Umbilical cord (tissue), 2 donors: ENCODE measurements around the gene PDHX. TPM values are rescaled to one million over a fixed set of nuclear protein-coding genes. Genes with fewer than 3 reads are reported as not detected.
"Not testable (repeated sequence)": the region's sequence is repeated elsewhere in the genome, so short reads cannot be mapped to it uniquely, and the experiment has no call there.

Source experiments
- DNase-seq: peaks from one replicate; pipeline ENCODE4 v3.0.0-alpha.2; 2015; ENCODE audit warnings: low spot score
- total RNA-seq: library from RNA; depleted of rRNA; stranded (reverse); fragments of >200 nt; gene quantifications from one replicate; pipeline ENCODE4 v1.2.3, GENCODE V29; 2014; ENCODE audit warnings: low replicate concordance; ENCODE audit not compliant: insufficient read depth

The PDHX gene
- total RNA-seq, 1 donor from 2014 or later = 39.2 TPM

- DNase-seq = no peak
Observed at GRCh38 chr11:35015621-35016387, 99.4 kb downstream of the PDHX start.

DNA sequence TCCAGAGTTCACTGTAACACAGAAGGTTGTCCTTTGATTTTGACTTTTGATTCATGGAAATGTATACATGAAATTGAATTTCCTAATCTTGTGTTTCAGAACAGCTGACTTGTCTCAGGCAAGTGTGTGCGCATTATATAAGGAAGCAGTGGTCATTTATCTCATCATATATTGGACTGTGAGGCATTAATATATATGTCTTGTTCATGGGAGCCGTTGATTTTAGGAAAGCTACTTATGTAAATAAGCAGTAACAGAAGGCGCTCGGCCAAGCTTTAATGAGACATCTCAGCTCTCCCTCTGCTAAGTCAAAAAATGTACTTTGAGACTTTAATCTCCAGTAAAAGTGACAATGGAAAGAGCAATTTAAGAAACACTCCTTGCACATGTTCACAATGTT is 100.5 kb downstream of the PDHX start:
- no peak for DNase-seq

- DNase-seq = no peak
Observed at GRCh38 chr11:35017528-35018342, 101.3 kb downstream of the PDHX start.

GRCh38 chr11:35021589-35021988 is 105.2 kb downstream of the PDHX start:
- no peak for DNase-seq

DNA sequence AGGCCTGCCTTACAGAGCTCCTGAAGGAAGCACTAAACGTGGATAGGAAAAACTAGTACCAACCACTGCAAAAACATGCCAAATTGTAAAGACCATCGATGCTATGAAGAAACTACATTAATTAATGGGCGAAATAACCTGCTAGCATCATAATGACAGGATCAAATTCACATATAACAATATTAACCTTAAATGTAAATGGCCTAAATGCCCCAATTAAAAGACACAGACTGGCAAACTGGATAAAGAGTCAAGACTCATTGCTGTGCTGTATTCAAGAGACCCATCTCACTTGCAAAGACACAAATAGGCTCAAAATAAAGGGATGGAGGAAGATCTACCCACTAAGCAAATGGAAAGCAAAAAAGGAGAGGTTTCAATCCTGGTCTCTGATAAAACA is 107.5 kb downstream of the PDHX start:
- DNase-seq = not testable (repeated sequence)

DNA sequence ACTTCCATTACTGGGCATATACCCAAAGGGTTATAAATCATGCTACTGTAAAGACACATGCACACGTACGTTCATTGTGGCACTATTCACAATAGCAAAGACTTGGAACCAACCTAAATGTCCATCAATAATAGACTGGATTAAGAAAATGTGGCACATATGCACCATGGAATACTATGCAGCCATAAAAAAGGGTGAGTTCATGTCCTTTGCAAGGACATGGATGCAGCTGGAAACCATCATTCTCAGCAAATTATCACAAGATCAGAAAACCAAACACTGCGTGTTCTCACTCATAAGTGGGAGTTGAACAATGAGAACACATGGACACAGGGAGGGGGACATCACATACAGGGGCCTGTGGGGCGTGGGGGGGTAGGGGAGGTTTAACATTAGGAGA is 111.6 kb downstream of the PDHX start:
- DNase-seq = not testable (repeated sequence)

DNA sequence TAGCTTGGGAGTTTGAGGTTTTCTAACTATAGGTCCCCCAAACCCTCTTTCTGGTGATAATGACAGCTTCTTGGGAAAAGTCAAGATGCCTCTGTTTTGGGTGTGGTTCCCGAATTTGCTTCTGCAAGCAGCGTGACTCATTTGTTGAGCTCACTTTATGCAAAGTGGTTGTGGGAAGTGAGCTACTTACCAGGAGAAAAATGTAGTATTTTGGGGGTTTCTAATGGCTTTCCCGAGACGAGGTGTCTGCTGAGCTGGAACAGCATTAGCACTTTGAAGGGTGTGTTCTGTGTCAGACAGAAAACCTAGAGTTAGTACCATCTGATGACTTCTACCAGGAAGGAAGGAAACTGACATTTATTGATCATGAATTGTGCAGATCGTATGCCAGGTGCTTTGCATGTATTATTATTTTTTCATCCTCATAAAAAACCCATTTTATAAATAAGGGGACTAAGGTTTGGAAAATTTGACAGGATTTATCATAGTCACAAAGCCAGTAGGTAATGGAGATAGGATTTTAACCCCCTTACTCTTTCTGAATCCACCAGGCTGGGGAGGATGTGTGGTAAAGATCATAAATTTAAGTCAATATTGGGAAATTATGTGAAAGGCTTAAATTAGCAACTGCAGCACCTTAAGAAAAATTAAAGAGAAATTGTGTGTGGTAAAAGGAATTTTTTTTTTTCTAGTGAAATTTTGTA is 113.7 kb downstream of the PDHX start:
- DNase-seq = no peak

DNA sequence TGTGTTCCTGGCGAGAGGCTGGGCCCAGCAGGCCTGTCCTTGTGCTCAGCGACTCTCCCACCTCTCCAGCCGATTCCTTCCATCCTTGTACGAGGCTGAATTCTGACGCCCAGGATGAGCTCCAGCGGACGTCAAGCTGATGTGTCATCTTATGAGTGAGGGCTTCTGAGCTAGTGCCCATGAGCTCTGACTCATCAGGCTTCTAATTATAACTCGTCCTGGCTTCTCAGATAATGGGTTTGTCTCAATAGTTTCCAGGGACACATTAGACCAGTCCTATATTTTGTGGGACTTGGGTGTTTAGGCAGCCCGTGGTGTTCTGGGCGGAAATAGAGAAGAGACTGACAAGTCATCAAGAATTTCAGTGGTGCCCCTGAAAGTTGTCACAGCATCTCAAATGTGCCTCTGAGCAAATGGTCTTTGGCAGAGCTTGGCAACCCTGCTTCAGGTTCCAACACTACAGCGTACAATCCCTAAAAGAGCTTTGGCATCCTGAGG is 114.3 kb downstream of the PDHX start:
- DNase-seq = peak; percentile 37

DNA sequence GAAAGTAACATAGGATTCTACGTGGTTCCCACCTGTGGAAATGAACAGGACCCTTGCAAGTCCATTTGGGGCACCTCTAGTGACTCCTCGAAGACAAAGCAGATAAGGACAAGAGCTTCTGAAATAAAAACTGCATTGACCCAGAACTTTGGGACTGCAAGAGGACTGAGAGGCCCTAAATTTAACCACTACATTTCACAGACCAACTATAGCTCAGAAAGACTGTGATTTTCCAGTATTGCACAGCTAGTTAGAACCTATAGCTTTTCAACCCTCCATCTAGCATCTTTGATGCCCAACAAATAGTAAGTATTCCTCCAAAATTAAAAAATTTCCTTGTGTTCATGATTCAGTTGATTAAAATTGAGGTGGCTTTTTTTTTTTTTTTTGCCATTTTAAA is 114.9 kb downstream of the PDHX start:
- DNase-seq = no peak

DNA sequence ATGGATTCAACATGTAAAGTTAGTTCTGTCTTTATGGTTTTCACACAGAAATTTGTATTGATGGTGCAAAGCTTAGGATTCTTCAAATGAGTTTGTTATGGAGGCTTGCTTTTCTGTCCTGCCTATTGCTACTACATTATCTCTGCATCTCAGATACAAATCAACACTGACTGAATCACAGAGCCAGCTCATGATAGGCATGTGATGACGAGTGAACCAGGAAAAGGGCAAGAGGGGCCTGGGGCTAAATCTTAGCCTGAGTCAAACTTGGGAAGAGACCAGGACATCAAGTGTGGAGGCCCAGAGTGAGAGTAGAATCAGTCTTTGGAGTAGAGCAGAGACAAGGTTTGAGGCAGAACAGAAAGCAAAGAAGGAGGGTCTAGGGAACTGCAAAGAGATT is 115.4 kb downstream of the PDHX start:
- no peak for DNase-seq

DNA sequence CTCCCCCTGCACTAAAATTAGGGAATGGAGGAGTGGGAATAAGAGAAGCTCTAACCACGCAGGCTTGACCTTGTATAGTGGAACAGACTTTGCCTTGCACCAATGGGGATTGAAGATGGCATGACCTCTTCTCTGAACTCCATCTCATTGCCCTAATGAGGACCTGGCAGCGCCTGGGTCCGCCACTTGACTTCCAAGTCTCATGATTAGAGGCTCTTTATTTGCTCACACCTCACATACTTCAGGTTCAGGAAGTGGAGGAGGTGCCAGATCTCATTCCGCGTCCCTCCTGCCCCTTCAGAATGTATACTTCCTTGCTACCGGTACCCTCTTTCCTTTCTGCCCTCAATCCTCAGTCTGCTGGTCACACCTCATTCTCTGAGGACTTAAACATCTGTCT is 116.6 kb downstream of the PDHX start:
- DNase-seq = no peak

DNA sequence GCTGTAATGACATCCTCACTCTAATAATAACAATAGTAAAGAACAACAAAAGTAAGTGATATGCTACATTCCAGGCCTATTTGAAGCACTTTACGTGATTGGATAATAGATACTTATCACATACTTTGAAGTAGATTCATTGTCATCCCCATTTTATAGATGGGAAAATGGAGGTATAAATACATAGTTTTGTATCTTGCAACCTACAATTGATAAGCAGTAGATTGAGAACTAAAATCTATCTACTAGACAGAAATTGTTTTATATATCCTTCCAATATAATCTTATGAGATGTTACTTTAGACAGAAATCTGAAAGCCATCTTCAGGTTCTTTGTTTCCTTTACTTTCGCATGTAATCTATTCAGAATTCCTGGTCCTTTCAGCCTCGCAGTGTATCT is 118.0 kb downstream of the PDHX start:
- no peak for DNase-seq

DNA sequence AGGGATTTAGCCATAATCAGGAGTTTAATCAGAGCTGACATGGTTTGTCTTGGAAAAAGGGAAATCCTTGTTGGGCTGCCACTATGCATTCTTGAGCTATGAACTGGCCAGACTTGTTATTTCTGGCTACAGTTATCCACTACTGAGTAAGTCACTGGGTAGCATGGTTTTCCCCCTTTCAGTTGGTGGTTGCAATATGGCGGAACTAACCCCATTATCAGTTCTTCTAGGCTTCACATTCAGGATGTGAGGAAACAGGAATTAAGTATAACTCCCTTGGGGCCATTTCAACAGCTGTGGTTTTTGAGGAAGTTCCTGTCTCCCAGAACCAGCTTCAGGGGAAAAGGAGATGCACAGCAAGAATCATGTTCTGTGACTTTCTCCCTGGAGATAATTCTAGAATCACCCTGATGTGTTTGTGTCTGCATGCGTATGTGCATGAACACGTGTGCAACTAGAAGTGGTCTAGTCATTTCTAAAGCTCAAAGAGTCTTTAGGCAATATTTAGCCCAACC is 119.5 kb downstream of the PDHX start:
- peak; percentile 22 for DNase-seq

GRCh38 chr11:35036639-35037038 is 120.2 kb downstream of the PDHX start:
- no peak for DNase-seq

DNA sequence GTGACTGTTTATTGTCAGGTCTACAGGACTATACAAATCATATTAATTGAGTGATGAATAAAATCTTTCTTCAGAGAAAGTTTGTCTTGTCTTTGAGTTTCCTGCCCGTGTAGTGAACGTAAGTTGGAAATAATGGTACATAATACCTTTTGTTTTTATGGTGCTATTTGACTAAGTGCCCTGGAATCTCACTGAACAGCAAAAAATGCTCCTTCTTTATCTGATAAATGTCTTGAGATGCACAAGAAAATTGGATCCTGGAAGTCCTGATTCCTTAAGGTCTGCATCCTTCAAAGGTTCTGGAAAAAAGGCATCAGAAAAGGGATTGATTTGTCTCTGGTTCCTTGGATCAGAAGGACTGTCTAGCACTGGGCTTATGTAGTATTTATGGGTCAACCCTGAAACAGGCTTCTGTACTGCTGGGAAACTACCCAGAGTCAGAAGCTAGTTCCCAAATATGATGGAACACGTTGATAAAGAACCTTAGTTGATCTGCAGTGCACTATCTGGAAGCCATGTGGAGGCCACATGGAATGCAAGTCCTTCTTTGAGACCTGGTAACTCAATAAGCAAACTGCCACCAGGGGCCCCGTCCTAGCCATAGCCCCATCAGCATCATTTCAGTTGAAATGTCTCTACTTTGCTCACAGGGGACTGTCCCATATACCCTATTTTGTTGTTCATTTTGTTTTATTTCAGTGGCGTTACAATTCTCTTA is 122.0 kb downstream of the PDHX start:
- DNase-seq = no peak

DNA sequence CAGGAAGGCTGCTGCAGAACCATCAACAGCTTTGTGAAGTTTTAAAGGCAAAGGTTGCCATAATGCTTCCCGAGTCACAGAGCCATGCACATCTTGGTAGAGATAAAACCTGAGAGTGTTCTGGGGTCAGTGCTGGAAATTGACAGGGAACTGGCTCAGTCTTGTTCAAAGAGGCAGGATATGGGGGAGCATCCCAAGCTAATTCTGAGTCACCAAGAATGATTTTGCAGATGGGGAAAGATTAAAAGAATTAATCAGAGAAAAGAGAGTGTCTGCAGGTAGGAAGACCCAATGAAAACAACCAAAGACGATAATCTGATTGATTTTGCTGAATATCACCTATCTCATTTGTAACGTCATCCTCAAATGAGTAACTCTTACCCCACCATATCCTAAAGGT is 122.7 kb downstream of the PDHX start:
- DNase-seq = no peak

GRCh38 chr11:35040221-35040942 is 124.0 kb downstream of the PDHX start:
- DNase-seq = no peak

DNA sequence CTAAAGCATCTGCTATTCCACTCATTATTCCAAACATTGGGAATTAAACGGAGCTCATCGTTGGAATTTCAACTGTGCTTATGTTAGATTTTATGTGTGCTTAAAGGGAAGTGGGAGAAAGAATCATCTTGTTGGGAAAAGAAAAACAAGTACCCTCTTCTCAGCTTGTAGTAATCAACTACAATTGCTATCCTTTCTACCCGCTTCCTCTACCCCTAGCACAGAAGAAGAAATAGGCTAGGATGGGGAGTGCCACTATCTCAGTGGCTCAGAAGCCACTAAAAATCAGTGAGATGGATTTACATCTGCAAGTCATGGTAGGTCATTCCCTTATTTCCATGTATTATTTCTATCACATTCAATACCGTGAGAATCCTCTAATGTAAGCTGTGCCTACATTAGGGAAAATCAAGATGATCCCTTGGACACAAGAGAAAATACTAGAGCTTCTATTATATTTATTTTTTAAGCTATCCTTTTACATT is 124.7 kb downstream of the PDHX start:
- DNase-seq = no peak

DNA sequence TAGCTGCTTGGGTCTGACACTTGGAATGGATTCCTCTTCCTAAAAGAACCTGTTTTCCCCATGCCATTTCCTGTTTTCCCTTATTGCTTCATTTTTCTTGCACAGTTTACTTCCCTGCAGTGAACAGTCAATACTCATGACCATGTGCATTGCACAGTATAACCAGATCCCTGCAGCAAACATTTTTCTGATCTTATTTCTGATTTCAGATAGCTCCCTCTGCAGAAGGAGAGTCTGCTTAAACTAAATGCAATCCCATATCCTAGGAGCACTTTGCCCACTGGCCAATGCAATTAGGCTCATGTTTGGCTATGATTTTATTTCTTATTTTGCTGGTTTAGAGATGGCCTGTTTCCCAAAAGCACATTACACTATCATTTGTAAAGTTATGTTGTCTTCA is 125.8 kb downstream of the PDHX start:
- DNase-seq = no peak

- DNase-seq = no peak
Observed at GRCh38 chr11:35042913-35043312, 126.5 kb downstream of the PDHX start.

GRCh38 chr11:35043936-35044335 is 127.5 kb downstream of the PDHX start:
- DNase-seq = no peak
